ENCODE data around the gene ASGR2.
A peak's percentile ranks its signal among the peaks of the same experiment; 100 is the strongest.

The ASGR2 gene

GRCh38 chr17:7064261-7064660, 50.4 kb downstream of the ASGR2 start:
- no peak for DNase-seq (ENCODE audit: low read depth in 2 of 2)

GRCh38 chr17:7063518-7064094, 51.0 kb downstream of the ASGR2 start:
- DNase-seq (ENCODE audit: low read depth in 2 of 2), result no peak

GRCh38 chr17:7060165-7060891, 54.3 kb downstream of the ASGR2 start:
- DNase-seq (ENCODE audit: low read depth in 2 of 2), result peak in 1 of 2 donors; percentile 38

- no peak for DNase-seq (ENCODE audit: low read depth in 2 of 2)
These were observed 55.7 kb downstream of the ASGR2 start for GRCh38 chr17:7058831-7059447.

GRCh38 chr17:7056386-7056785, 58.2 kb downstream of the ASGR2 start:
- no peak for DNase-seq (ENCODE audit: low read depth in 2 of 2)
